Fibroblast of gingiva (primary cell): ENCODE data around the gene IFI44L.

ENCODE experiments used
- DNase-seq: peaks from one replicate; pipeline ENCODE4 v3.0.0-alpha.2; 2011; ENCODE audit warnings: low read depth

Gene IFI44L

DNA sequence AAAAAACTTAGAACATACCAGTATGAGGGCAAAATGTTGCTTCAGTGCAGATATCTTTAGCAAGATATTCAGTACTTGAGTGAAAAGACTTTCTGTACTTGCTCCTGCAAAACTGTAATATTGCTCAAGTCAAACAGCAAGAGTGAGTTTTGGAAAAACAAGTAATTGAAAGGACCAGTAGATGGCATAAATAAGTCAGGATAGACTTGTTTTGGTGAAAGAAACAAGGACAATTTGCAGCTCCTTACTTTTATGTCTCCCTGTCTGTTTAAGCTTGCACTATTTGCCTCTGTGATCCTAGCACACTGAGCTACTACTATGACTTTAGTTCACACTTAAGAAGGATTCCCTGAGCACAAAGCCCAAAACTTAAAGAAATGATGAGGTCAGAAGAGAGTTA, 68.4 kb downstream of the IFI44L start:
- DNase-seq: peak; percentile 81

DNA sequence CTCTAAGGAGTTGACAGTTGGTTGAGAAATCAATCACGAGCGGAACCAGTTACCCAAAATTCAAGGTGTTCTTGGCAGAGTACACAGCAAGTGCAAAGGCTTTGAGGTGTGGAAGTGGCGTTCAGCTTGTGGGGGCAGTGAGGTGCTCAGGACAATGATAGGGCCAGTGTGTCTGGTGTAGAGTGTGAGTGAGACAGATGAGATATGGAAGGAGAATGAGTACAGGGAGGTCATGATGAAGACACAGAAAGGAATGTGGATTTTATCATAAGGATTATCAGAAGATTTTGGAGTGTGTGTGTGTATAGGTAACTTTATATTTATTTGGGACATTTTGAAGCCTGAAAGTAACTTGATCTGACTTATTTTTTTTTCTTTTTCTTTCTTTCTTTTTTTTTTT, 70.3 kb downstream of the IFI44L start:
- DNase-seq: no peak

DNA sequence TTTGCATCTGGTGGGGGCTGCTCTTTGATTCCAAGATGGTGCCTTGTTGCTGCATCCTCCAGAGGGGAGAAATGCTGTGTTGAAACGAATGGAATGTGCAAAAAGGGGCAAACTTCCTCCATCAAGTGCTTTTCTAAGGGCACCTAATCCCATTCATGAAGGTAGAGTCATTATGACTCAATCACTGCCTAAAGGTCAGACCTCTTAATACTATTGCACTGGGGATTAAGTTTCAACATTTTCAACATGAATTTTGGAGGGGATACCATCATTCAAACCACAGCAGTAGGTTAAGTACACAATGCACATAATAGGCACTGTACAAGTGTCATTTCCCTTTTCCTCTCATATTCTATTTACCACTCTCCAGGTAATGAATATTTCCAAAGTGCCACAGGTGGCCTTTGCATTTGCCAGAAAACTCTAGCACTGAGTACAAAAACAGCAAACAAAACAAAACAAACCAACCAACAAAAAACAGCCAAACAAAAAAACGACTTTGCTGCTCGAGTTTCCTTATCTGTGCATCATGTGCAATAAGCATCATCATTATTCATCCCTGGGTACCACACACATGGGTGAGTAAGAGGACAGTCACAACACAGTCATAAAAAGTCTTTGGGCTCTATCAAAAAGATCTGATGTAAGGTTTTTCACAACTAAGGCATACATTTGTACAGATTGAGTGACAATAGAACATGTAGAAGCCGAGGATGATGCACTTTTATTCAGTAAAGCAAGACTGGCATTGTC, 71.9 kb downstream of the IFI44L start:
- DNase-seq: no peak
